Thyroid gland (tissue), 4 donors: Measurements from ENCODE around the gene EDEM3.

Experiments used
- CTCF ChIP-seq, 6 experiments: fragments of 200-600 bp in 3 of 6; fragments of 450-650 bp in 3 of 6; sonication (generic) in 3 of 6; IDR thresholded peaks; one replicate each; pipeline ENCODE4 v1.5.1; 2016 to 2019; ENCODE audit warnings: antibody characterized with exemption in 6 of 6, mild to moderate bottlenecking in 2 of 6, inconsistent platforms in 1 of 6, moderate library complexity in 1 of 6
- POLR2A ChIP-seq, 2 donors: fragments of 450-650 bp; IDR thresholded peaks; one replicate each; pipeline ENCODE4 v1.6.1; 2017; ENCODE audit warnings: antibody characterized with exemption in 2 of 2, mild to moderate bottlenecking in 2 of 2, moderate library complexity in 1 of 2

- TF ChIP-seq CTCF (IDR thresholded peaks at IDR 0.05) (no peak), POLR2A (IDR thresholded peaks at IDR 0.05) (no peak)
Observed at GRCh38 chr1:184716158-184716557, 38.5 kb downstream of the EDEM3 start.
